ENCODE data around the gene SLIT2.

The SLIT2 gene

GRCh38 chr4:20264688-20265087 is 13.0 kb downstream of the SLIT2 start:
- DNase-seq (ENCODE audit: low read depth in 3 of 3), result no peak

GRCh38 chr4:20265726-20266125 is 14.0 kb downstream of the SLIT2 start:
- no peak for DNase-seq (ENCODE audit: low read depth in 3 of 3)

GRCh38 chr4:20266215-20267082 is 14.7 kb downstream of the SLIT2 start:
- DNase-seq (ENCODE audit: low read depth in 3 of 3), result no peak

- no peak for DNase-seq (ENCODE audit: low read depth in 3 of 3)
Observed at GRCh38 chr4:20268028-20268427, 16.3 kb downstream of the SLIT2 start.

GRCh38 chr4:20269320-20269719 is 17.6 kb downstream of the SLIT2 start:
- DNase-seq (ENCODE audit: low read depth in 3 of 3), result no peak

GRCh38 chr4:20271950-20272349 is 20.2 kb downstream of the SLIT2 start:
- DNase-seq (ENCODE audit: low read depth in 3 of 3), result no peak

GRCh38 chr4:20272411-20272872 is 20.7 kb downstream of the SLIT2 start:
- no peak for DNase-seq (ENCODE audit: low read depth in 3 of 3)

GRCh38 chr4:20273793-20274192 is 22.1 kb downstream of the SLIT2 start:
- no peak for DNase-seq (ENCODE audit: low read depth in 3 of 3)

GRCh38 chr4:20276848-20277247 is 25.1 kb downstream of the SLIT2 start:
- no peak for DNase-seq (ENCODE audit: low read depth in 3 of 3)

- no peak for DNase-seq (ENCODE audit: low read depth in 3 of 3)
Observed at GRCh38 chr4:20278195-20278594, 26.5 kb downstream of the SLIT2 start.

- no peak for DNase-seq (ENCODE audit: low read depth in 3 of 3)
Observed at GRCh38 chr4:20279381-20279780, 27.7 kb downstream of the SLIT2 start.

- DNase-seq (ENCODE audit: low read depth in 3 of 3), result no peak
Observed at GRCh38 chr4:20281453-20281852, 29.7 kb downstream of the SLIT2 start.

- no peak for DNase-seq (ENCODE audit: low read depth in 3 of 3)
Observed at GRCh38 chr4:20283039-20283438, 31.3 kb downstream of the SLIT2 start.

GRCh38 chr4:20284990-20285389 is 33.3 kb downstream of the SLIT2 start:
- no peak for DNase-seq (ENCODE audit: low read depth in 3 of 3)

GRCh38 chr4:20287246-20287645 is 35.5 kb downstream of the SLIT2 start:
- no peak for DNase-seq (ENCODE audit: low read depth in 3 of 3)

GRCh38 chr4:20288047-20288650 is 36.4 kb downstream of the SLIT2 start:
- DNase-seq (ENCODE audit: low read depth in 3 of 3), result no peak

- DNase-seq (ENCODE audit: low read depth in 3 of 3), result no peak
Observed at GRCh38 chr4:20288846-20289512, 37.3 kb downstream of the SLIT2 start.

GRCh38 chr4:20289782-20290181 is 38.1 kb downstream of the SLIT2 start:
- DNase-seq (ENCODE audit: low read depth in 3 of 3), result no peak

- DNase-seq (ENCODE audit: low read depth in 3 of 3), result no peak
Observed at GRCh38 chr4:20292739-20293138, 41.0 kb downstream of the SLIT2 start.

GRCh38 chr4:20297261-20297660 is 45.6 kb downstream of the SLIT2 start:
- DNase-seq (ENCODE audit: low read depth in 3 of 3), result no peak

GRCh38 chr4:20297783-20298182 is 46.1 kb downstream of the SLIT2 start:
- DNase-seq (ENCODE audit: low read depth in 3 of 3), result no peak

- DNase-seq (ENCODE audit: low read depth in 3 of 3), result no peak
Observed at GRCh38 chr4:20298455-20298854, 46.8 kb downstream of the SLIT2 start.

- DNase-seq (ENCODE audit: low read depth in 3 of 3), result no peak
Observed at GRCh38 chr4:20298986-20299385, 47.3 kb downstream of the SLIT2 start.
